Panc1 (cell line): ENCODE results near the gene TPRX2.
"Not testable (repeated sequence)": the region's sequence is repeated elsewhere in the genome, so short reads cannot be mapped to it uniquely, and the experiment has no call there.

Experiments
- CTCF ChIP-seq: fragments of 450-650 bp; IDR thresholded peaks from 2 replicates; pipeline ENCODE4 v1.5.1; 2017; ENCODE audit warnings: mild to moderate bottlenecking
- SIN3A ChIP-seq: IDR thresholded peaks from 2 replicates; pipeline ENCODE4 v1.6.1; 2012; ENCODE audit warnings: low read depth, mild to moderate bottlenecking, low read length, moderate library complexity, borderline replicate concordance; ENCODE audit not compliant: insufficient read depth

- not testable (repeated sequence) for TF ChIP-seq CTCF, SIN3A
Observed at GRCh38 chr19:47859838-47860237, 803 bp downstream of the TPRX2 start.
